Fibroblast of skin of right biceps (primary cell): ENCODE data around the gene SEMA3D.
A peak's percentile ranks its signal among the peaks of the same experiment; 100 is the strongest.

Experiments used
- DNase-seq: peaks from one replicate; pipeline ENCODE4 v3.0.0-alpha.2; 2013

The SEMA3D gene

GRCh38 chr7:85119934-85120333 is 66.9 kb downstream of the SEMA3D start:
- DNase-seq, result no peak

GRCh38 chr7:85115862-85116261 is 71.0 kb downstream of the SEMA3D start:
- no peak for DNase-seq

- no peak for DNase-seq
Observed at GRCh38 chr7:85115006-85115405, 71.8 kb downstream of the SEMA3D start.

GRCh38 chr7:85114342-85114741 is 72.5 kb downstream of the SEMA3D start:
- DNase-seq, result no peak

DNA sequence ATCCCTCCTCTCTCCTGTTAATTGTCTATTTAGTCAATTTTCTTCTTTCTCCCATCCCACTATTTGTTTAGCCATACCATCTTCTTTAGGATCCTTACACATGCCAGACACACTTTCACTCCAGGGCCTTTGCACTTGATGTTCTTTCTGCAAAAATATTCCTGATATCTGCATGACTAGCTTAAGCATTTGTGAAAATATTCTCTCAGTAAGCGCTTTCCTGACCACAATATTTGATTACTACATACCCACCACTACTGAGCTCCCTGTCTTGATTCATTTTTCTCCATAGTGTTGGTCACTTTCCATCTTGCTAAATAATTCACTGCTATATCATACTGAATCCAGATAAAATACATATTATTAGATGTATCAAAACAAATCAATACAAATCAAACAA is 75.1 kb downstream of the SEMA3D start:
- DNase-seq, result peak; percentile 57

- no peak for DNase-seq
Observed at GRCh38 chr7:85106719-85107118, 80.1 kb downstream of the SEMA3D start.

DNA sequence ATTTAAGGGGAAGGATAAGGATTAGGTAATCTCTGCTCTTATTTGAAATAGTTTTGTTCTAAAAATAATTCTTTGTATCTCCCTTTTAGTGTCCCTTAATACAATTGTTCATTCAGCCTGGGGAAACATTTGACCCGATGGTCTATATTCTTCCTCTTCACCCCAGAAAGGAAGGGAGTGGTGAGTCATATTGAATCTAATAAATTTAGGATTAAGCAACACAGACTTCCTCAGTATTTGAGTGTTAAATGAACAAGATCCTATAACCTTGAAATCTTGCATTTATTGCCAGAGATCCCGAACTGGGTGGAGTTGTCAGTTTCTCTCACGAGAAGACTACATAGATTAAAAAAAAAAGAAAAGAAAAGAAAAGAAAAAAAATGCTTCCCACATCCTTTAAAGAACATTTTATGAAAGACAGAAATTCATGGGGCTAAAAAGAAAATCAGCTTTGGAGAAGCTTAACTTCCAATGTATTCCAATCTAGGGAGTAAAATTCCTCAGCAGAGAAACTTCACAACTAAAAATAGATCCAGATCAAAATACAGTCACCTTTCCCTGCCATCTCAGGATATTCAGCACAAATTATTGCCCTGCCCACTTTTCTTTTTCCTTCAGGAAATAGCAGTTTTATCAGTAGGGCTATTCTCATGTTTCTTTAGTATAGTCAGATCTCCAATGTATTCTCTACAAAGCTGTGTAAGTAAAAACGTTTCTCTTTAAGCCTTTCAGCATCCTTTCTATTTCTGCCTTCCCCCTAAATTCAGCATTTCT is 82.2 kb downstream of the SEMA3D start:
- DNase-seq, result peak; percentile 44

GRCh38 chr7:85103962-85104361 is 82.9 kb downstream of the SEMA3D start:
- peak; percentile 51 for DNase-seq

DNA sequence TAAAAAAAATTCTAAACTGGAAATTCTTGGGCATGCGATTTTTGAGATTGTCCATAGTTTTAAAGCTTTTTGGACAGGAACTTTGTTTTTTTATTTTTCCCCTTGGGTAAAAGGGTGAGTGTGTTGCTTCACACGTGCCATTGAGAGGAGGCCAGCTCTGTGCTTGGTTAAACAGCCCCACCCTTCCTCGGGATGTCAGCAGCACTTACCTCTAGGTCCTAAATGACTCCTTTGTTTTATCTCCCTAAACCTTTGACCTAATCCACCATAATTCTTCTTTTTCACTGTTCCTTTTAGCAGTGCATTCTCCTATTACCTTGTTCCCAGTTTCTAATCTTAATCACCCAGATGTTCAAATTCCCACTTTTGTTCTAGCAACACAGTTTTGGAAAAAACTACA is 83.5 kb downstream of the SEMA3D start:
- DNase-seq, result no peak

- DNase-seq, result peak; percentile 70
Observed at GRCh38 chr7:85102813-85103350, 84.0 kb downstream of the SEMA3D start.

- no peak for DNase-seq
Observed at GRCh38 chr7:85101347-85101746, 85.5 kb downstream of the SEMA3D start.

GRCh38 chr7:85097844-85098243 is 89.0 kb downstream of the SEMA3D start:
- DNase-seq, result no peak

DNA sequence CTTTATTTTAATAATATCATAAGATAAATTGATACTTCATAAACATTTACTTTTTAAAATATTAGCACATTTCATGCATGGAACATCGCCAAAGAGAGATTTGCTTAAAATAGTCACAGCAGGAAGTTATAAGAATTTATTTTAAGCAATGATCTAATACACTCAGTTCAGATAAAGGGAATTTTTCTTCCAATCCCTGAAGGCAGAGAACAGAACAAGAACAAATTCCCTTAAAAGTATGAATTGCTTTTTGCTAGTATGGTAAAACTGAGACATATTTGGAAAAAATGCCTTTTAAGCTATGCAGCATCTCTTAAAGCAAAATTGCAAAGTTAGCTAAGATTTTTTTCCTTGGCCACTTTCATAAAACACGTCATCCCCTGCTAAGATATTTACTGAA is 91.0 kb downstream of the SEMA3D start:
- DNase-seq, result peak; percentile 46

- DNase-seq, result peak; percentile 26
Observed at GRCh38 chr7:85095366-85095765, 91.5 kb downstream of the SEMA3D start.

DNA sequence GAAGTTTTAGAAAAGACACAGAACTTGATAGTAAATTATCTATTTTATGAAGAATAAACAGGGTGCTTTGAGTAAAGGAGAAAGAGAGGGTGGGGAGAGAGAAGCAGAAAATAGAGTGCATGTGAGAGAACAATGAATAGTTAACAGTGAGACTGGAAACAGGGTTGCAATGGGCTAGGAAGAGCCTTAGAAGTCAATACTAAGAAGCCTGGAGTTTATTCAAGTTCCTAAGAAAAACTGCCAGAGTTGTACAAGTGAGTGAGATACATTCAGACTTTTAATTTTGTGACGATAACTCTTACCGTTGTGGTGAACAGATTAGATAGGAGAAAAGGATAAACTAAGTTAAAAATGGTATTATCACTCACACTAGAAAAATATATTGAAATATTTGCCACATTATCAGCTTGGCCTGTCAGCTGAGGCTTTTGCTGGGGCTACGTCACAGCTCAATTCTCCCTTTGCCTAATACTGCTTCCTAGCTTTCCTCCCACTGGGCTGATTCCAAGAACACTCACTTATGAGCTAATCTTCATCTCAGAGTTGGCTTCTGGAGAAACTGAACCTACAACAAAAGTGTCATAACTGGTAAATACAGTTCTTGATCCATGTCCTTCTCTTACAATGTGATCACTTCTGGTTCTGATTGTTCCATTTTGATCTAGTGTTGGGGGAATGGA is 92.7 kb downstream of the SEMA3D start:
- DNase-seq, result no peak

GRCh38 chr7:85091565-85091928 is 95.3 kb downstream of the SEMA3D start:
- DNase-seq, result no peak

- no peak for DNase-seq
Observed at GRCh38 chr7:85090919-85091564, 95.8 kb downstream of the SEMA3D start.

DNA sequence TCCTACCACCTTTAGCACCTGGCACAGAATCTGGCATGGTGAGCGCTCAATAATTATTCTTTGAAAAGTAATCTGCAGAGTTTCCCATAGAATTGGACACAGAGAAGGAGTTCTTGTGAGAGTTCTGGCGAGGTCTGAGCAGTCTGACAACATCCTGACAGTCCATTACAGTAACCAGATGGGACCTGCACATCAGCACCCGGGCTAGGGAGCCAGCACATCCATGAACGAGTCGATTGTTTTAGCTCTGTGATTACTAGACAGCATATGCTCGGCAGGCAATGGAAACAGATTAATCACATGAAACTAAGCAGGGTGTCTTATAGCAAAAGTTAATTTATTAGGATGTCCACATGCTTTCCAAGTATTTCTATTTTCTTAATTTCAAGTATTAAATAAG is 96.7 kb downstream of the SEMA3D start:
- DNase-seq, result no peak

GRCh38 chr7:85081846-85082245 is 105.0 kb downstream of the SEMA3D start:
- no peak for DNase-seq

- no peak for DNase-seq
Observed at GRCh38 chr7:85081392-85081791, 105.5 kb downstream of the SEMA3D start.

GRCh38 chr7:85079434-85079833 is 107.4 kb downstream of the SEMA3D start:
- DNase-seq, result no peak

DNA sequence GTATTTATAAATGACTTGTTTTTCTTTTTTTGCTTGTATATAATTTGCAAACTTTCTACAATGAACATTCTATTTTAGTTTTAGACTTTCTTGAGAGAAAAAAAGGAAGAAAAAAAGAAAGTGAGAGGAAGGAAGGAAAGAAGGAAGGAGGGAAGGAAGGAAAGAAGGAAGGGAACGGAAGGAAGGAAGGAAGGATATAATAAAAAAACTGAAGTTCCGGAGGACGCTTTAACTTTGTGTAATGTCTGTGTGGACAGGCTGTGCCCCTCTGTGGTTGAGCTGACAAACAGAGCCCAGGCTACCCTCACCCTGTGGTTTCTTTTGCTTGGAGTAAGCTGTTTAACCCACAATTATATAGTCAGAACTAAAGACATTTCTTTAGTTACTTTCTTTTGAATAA is 108.7 kb downstream of the SEMA3D start:
- DNase-seq, result no peak

DNA sequence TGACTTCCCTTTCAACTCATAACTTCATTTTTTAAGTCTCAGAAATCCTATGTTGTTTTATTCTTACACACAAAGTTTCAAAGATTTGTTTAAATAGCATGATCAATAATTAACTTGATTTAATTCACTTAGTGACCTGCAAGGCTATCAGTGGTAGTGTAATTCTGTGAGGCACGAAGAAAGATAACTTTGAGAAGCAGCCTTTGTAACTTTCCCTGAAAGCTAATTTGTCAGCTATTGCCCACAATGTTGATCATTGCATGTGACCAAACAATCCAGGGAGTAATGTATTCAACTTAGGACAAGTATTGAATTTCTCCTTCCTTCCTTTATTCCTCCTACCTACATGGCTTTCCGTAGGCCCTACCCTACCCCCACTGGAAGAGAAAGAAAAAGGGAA is 111.0 kb downstream of the SEMA3D start:
- no peak for DNase-seq

DNA sequence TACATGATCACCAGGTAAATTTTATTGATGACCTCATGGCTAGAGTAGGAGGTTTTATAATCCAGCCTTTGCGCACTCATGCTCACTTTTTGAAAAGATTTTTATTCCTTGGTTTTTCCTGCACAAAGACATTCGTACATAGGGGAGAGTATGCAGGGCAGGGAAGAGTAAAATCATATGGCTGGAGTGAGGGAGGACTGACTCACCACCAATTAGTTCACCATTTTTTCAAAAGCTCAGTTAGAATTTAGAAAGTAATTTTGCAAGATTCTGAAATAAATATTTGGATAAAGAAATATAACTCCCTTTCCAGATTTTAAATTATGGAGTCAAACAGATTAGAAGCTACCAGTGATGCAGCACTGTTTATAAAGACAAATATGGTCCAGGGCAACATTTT is 111.9 kb downstream of the SEMA3D start:
- DNase-seq, result peak; percentile 24
